Measurements from ENCODE around the gene SOST. TPM values are rescaled to one million over a fixed set of nuclear protein-coding genes. Genes with fewer than 3 reads are reported as not detected.

The SOST gene
- polyA plus RNA-seq, 1 of the 3 experiments (the other 2 are of a cell fraction) = not detected

DNA sequence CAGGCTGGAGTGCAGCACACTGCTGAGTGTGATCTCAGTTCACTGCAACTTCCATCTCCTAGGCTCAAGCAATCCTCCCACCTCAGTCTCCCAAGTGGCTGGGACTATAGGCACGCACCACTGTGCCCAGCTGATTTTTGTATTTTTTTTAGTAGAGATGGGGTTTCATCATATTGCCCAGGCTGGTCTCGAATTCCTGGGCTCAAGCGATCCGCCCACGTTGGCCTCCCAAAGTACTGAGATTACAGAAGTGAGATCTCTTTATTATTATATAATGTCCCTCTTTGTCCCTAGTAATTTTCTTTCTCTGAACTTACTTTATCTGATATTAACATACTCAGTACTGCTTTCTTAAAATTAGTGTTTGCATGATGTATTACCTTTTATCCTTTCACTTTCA is 29.9 kb upstream of the SOST start:
- TF ChIP-seq, protein P1, sequence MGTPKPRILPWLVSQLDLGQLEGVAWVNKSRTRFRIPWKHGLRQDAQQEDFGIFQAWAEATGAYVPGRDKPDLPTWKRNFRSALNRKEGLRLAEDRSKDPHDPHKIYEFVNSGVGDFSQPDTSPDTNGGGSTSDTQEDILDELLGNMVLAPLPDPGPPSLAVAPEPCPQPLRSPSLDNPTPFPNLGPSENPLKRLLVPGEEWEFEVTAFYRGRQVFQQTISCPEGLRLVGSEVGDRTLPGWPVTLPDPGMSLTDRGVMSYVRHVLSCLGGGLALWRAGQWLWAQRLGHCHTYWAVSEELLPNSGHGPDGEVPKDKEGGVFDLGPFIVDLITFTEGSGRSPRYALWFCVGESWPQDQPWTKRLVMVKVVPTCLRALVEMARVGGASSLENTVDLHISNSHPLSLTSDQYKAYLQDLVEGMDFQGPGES (IDR thresholded peaks at IDR 0.05; ENCODE audit: low read depth, low read length) = no peak
- TF ChIP-seq POLR2AphosphoS5 (IDR thresholded peaks at IDR 0.05; ENCODE audit: low read depth, low read length) = no peak
- TF ChIP-seq, protein P2, sequence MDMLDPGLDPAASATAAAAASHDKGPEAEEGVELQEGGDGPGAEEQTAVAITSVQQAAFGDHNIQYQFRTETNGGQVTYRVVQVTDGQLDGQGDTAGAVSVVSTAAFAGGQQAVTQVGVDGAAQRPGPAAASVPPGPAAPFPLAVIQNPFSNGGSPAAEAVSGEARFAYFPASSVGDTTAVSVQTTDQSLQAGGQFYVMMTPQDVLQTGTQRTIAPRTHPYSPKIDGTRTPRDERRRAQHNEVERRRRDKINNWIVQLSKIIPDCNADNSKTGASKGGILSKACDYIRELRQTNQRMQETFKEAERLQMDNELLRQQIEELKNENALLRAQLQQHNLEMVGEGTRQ (IDR thresholded peaks at IDR 0.05; ENCODE audit: borderline replicate concordance, low read depth, low read length) = no peak
- no peak for TF ChIP-seq NFIC (IDR thresholded peaks at IDR 0.05; ENCODE audit: borderline replicate concordance)
- TF ChIP-seq GABPA (IDR thresholded peaks at IDR 0.05; ENCODE audit: low read depth) = no peak
- TF ChIP-seq SMC3 (IDR thresholded peaks at IDR 0.05; ENCODE audit: low read depth, low read length) = no peak
- no peak for TF ChIP-seq ELF1 (IDR thresholded peaks at IDR 0.05)
- Histone ChIP-seq H3K27ac (ENCODE audit: low read depth in 2 of 2, low read length in 1 of 2) (no peak overlapping the region), H3K9me2 (no peaks in the 10 kb centered on the region), H3F3A (replicated peaks; ENCODE audit: insufficient read depth) (peaks cover 28% of the 10 kb centered on the region), H3K4me2 (no peak overlapping the region), H3K4me1 (ENCODE audit: control insufficient read depth in 1 of 2, insufficient read depth in 2 of 2, low read depth in 1 of 2, low read length in 1 of 2) (peaks cover 0 to 11% of the 10 kb centered on the region in 2 experiments; a peak in 2 of 4 replicates), H3K4me3 (ENCODE audit: low read depth in 2 of 2, low read length in 1 of 2) (no peak overlapping the region), H3K27me3 (ENCODE audit: insufficient read depth) (no peaks in the 10 kb centered on the region), H3K79me2 (ENCODE audit: insufficient read depth) (no peaks in the 10 kb centered on the region), H3K9ac (no peak overlapping the region), H3K36me3 (replicated peaks in 1 of 2; ENCODE audit: control insufficient read depth in 1 of 2, insufficient read depth in 2 of 2, low read length in 1 of 2) (no peaks in the 10 kb centered on the region), H4K20me1 (ENCODE audit: insufficient read depth) (no peaks in the 10 kb centered on the region), H2AFZ (ENCODE audit: low read depth) (no peak overlapping the region), H3K9me3 (no peaks in the 10 kb centered on the region)
- CTCF ChIA-PET = no interaction called here
- POLR2A ChIA-PET = no interaction called here
- DNase-seq = no peak
- WGBS (ENCODE audit: low lambda C conversion rate) = 82% methylated on average over 5 of the region's 5 CpGs

DNA sequence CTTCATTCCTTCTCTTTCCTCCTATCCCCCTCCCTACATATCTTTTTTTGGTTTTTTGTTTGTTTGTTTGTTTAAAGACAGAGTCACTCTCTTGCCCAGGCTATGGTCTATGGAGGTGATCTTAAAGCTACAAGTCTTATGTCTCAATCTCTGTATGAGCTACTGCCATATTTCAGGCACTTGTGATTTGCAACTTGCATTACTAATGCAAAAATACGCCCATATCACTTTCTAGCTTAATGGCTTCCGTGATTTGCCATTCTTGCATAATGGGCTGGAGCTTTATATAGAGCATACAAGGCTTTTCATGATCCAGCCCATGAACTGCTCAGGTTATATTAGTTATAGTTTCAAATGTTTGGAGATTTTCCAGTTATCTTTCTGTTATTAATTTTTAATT is 29.1 kb upstream of the SOST start:
- Histone ChIP-seq H3F3A (replicated peaks; ENCODE audit: insufficient read depth) (peaks cover 29% of the 10 kb centered on the region), H3K4me1 (ENCODE audit: control insufficient read depth in 1 of 2, insufficient read depth in 2 of 2, low read depth in 1 of 2, low read length in 1 of 2) (peaks cover 0 to 11% of the 10 kb centered on the region in 2 experiments; a peak in 2 of 4 replicates), H3K36me3 (replicated peaks in 1 of 2; ENCODE audit: control insufficient read depth in 1 of 2, insufficient read depth in 2 of 2, low read length in 1 of 2) (no peaks in the 10 kb centered on the region), H3K4me3 (ENCODE audit: low read depth in 2 of 2, low read length in 1 of 2) (no peak overlapping the region), H3K79me2 (ENCODE audit: insufficient read depth) (no peaks in the 10 kb centered on the region), H3K9me2 (no peaks in the 10 kb centered on the region), H3K9me3 (no peaks in the 10 kb centered on the region), H3K4me2 (no peak overlapping the region), H3K27me3 (ENCODE audit: insufficient read depth) (no peaks in the 10 kb centered on the region), H2AFZ (ENCODE audit: low read depth) (no peak overlapping the region), H4K20me1 (ENCODE audit: insufficient read depth) (no peaks in the 10 kb centered on the region), H3K27ac (ENCODE audit: low read depth in 2 of 2, low read length in 1 of 2) (no peak overlapping the region), H3K9ac (no peak overlapping the region)
- 74% methylated on average over 2 of the region's 2 CpGs for WGBS (ENCODE audit: low lambda C conversion rate)
- ChIA-PET CTCF (interaction anchor here (0.7 to 1.0 kb wide), 2 partner anchors 59 to 95 kb away, joined by 3 to 7 read pairs; partner anchors contain the start of gene CD300LG), POLR2A (no interaction called here)
- TF ChIP-seq MXI1 (IDR thresholded peaks at IDR 0.05; ENCODE audit: low read depth, low read length) (no peak), EZH2phosphoT487 (IDR thresholded peaks at IDR 0.05; ENCODE audit: borderline replicate concordance, low read depth) (no peak), NRF1 (IDR thresholded peaks at IDR 0.05; ENCODE audit: low read depth, low read length) (no peak), GATA2 (CRISPR knock-in tag; IDR thresholded peaks at IDR 0.05) (no peak)
- DNase-seq = no peak
